HEK293 (cell line): Measurements from ENCODE around the gene RIMKLB.
A peak's percentile ranks its signal among the peaks of the same experiment; 100 is the strongest.

Source experiments
- CTCF ChIA-PET: fragments of 350-600 bp; formaldehyde crosslinking; extraction: SDS; loops from one replicate; lab custom pipeline; 2021; ENCODE audit warnings: antibody characterized with exemption; lab: Yijun Ruan, JAX
- POLR2A ChIA-PET: fragments of 300-600 bp; formaldehyde crosslinking; extraction: SDS; loops from one replicate; lab custom pipeline; 2020; ENCODE audit warnings: antibody characterized with exemption, inconsistent platforms; lab: Yijun Ruan, JAX
- H3K27ac ChIP-seq: fragments of 200-500 bp; sonication (Bioruptor generic); 2 replicates; pipeline ENCODE4 v1.5.1; 2014; ENCODE audit warnings: low read depth, low read length, control low read depth, inconsistent platforms; ENCODE audit errors: extremely low read depth
- H3K36me3 ChIP-seq, 2 experiments: fragments of 200-500 bp in 1 of 2; sonication (Bioruptor generic) in 1 of 2; 1 replicate in 1 of 2; 2 replicates in 1 of 2; pipeline ENCODE4 v1.5.1; 2014 to 2017; ENCODE audit warnings: inconsistent platforms in 2 of 2, low read length in 2 of 2; ENCODE audit not compliant: control insufficient read depth in 2 of 2, insufficient read depth in 1 of 2
- H3K4me1 ChIP-seq: fragments of 200-500 bp; sonication (Bioruptor generic); 2 replicates; pipeline ENCODE4 v1.5.1; 2014; ENCODE audit warnings: mild to moderate bottlenecking, low read length, inconsistent platforms; ENCODE audit not compliant: control insufficient read depth, insufficient read depth
- H3K4me3 ChIP-seq: 2 replicates; pipeline ENCODE4 v1.5.1; 2011; ENCODE audit warnings: low read depth, mild to moderate bottlenecking, control low read depth, low read length, moderate library complexity
- H3K9me3 ChIP-seq: fragments of 200-500 bp; sonication (Bioruptor generic); 2 replicates; pipeline ENCODE4 v1.5.1; 2014; ENCODE audit warnings: low read depth, low read length, inconsistent platforms; ENCODE audit not compliant: control insufficient read depth, insufficient read depth
- HIC1 ChIP-seq: fragments of 450-650 bp; formaldehyde crosslinking; IDR thresholded peaks from 2 replicates; pipeline ENCODE4 v1.5.1; 2016; ENCODE audit warnings: missing biosample characterization, missing genetic modification characterization
- REST ChIP-seq: fragments of 450-650 bp; formaldehyde crosslinking; IDR thresholded peaks from 2 replicates; pipeline ENCODE4 v1.5.1; 2016; ENCODE audit warnings: missing biosample characterization, missing genetic modification characterization
- TSHZ1 ChIP-seq: fragments of 450-650 bp; formaldehyde crosslinking; IDR thresholded peaks from 2 replicates; pipeline ENCODE4 v1.5.1; 2016; ENCODE audit warnings: missing biosample characterization, missing genetic modification characterization, borderline replicate concordance
- YY2 ChIP-seq: fragments of 450-650 bp; formaldehyde crosslinking; IDR thresholded peaks from 2 replicates; pipeline ENCODE4 v1.5.1; 2016; ENCODE audit warnings: missing biosample characterization, missing genetic modification characterization
- ZBTB10 ChIP-seq: fragments of 450-650 bp; formaldehyde crosslinking; IDR thresholded peaks from 2 replicates; pipeline ENCODE4 v1.5.1; 2016; ENCODE audit warnings: missing biosample characterization, missing genetic modification characterization
- ZFP69B ChIP-seq: fragments of 450-650 bp; formaldehyde crosslinking; IDR thresholded peaks from 2 replicates; pipeline ENCODE4 v1.5.1; 2016; ENCODE audit warnings: missing biosample characterization, missing genetic modification characterization
- ZNF10 ChIP-seq: fragments of 450-650 bp; formaldehyde crosslinking; IDR thresholded peaks from 2 replicates; pipeline ENCODE4 v1.5.1; 2017; ENCODE audit warnings: missing biosample characterization, missing genetic modification characterization
- ZNF274 ChIP-seq, 2 experiments: fragments of 200-500 bp in 1 of 2; fragments of 450-650 bp in 1 of 2; sonication (Bioruptor generic) in 1 of 2; formaldehyde crosslinking in 1 of 2; IDR thresholded peaks; 2 replicates each; pipeline versions ENCODE4 v1.5.1 to v1.6.1; 2014 to 2016; ENCODE audit warnings: borderline replicate concordance in 1 of 2, inconsistent platforms in 1 of 2, low read length in 1 of 2, missing biosample characterization in 1 of 2, missing genetic modification characterization in 1 of 2
- ZNF354C ChIP-seq: fragments of 450-650 bp; formaldehyde crosslinking; IDR thresholded peaks from 2 replicates; pipeline ENCODE4 v1.5.1; 2016; ENCODE audit warnings: missing biosample characterization, missing genetic modification characterization, low read depth, borderline replicate concordance
- ZNF366 ChIP-seq: fragments of 450-650 bp; formaldehyde crosslinking; conservative IDR thresholded peaks from 2 replicates; pipeline ENCODE4 v1.5.1; 2016; ENCODE audit warnings: missing biosample characterization, missing genetic modification characterization
- ZNF654 ChIP-seq: fragments of 450-650 bp; formaldehyde crosslinking; IDR thresholded peaks from 2 replicates; pipeline ENCODE4 v1.5.1; 2016; ENCODE audit warnings: low read depth, missing biosample characterization, missing genetic modification characterization
- ZNF707 ChIP-seq: fragments of 450-650 bp; formaldehyde crosslinking; IDR thresholded peaks from 2 replicates; pipeline ENCODE4 v1.5.1; 2016; ENCODE audit warnings: missing biosample characterization, missing genetic modification characterization

RIMKLB gene

GRCh38 chr12:8779862-8780261 lies 82.1 kb downstream of the RIMKLB start (continued):
- no peak for TF ChIP-seq ZBTB10 (tag by site-specific recombination)
- TF ChIP-seq ZFP69B (tag by site-specific recombination), result no peak
- TF ChIP-seq ZNF10 (tag by site-specific recombination), result no peak

- Histone ChIP-seq H3K4me1 (no peaks in the 10 kb centered on the region), H3K4me3 (no peak overlapping the region)
- CTCF ChIA-PET, result interaction anchor here (0.5 to 0.7 kb wide), 3 partner anchors 77 to 114 kb away, joined by 3 read pairs; no protein-coding TSS in a partner anchor
- no peak for TF ChIP-seq ZNF366 (tag by site-specific recombination)
- TF ChIP-seq ZNF654 (tag by site-specific recombination), result peak; percentile 9; the same call in 1 of the 2 replicates
- TF ChIP-seq YY2 (tag by site-specific recombination), result no peak
- TF ChIP-seq, all 188 proteins: peak for 1
- H3K9me3 ChIP-seq, result no peaks in the 10 kb centered on the region
- peaks cover 7 to 12% of the 10 kb centered on the region in 2 experiments; a peak in 2 of 3 replicates for H3K36me3 ChIP-seq
- POLR2A ChIA-PET, result no interaction called here
- H3K27ac ChIP-seq, result no peak overlapping the region
Measured at GRCh38 chr12:8780389-8780788, 82.6 kb downstream of the RIMKLB start.

GRCh38 chr12:8781381-8782127 lies 83.8 kb downstream of the RIMKLB start:
- H3K9me3 ChIP-seq, result no peaks in the 10 kb centered on the region
- POLR2A ChIA-PET, result no interaction called here
- H3K4me1 ChIP-seq, result no peaks in the 10 kb centered on the region
- H3K36me3 ChIP-seq, result peaks cover 7 to 12% of the 10 kb centered on the region in 2 experiments; a peak in 2 of 3 replicates
- CTCF ChIA-PET, result interaction anchor here (0.6 to 1.2 kb wide), 5 partner anchors 9 to 277 kb away, joined by 3 to 4 read pairs (median 3); no protein-coding TSS in a partner anchor
- no peak overlapping the region for H3K4me3 ChIP-seq
- TF ChIP-seq HIC1 (tag by site-specific recombination) (no peak), REST (tag by site-specific recombination) (no peak), ZNF707 (tag by site-specific recombination) (no peak), ZNF274 (IDR thresholded peaks at IDR 0.05; ENCODE audit: low read length) (no peak), ZNF274 (tag by site-specific recombination; IDR thresholded peaks at IDR 0.05; ENCODE audit: borderline replicate concordance) (no peak), ZNF354C (no peak), TSHZ1 (tag by site-specific recombination) (no peak)
- TF ChIP-seq, all 188 proteins: peak for 0
- H3K27ac ChIP-seq, result no peak overlapping the region
